Jurkat, Clone E6-1 (cell line): ENCODE results near the gene KCTD20.

Source experiments
- DNase-seq: peaks from one replicate; pipeline ENCODE4 v3.0.0-alpha.2; 2011; ENCODE audit warnings: low read depth, low spot score
- H3K4me3 ChIP-seq: 2 replicates; pipeline ENCODE4 v1.5.1; 2011; ENCODE audit warnings: mild to moderate bottlenecking, low read length, control low read depth, moderate library complexity

The KCTD20 gene

DNA sequence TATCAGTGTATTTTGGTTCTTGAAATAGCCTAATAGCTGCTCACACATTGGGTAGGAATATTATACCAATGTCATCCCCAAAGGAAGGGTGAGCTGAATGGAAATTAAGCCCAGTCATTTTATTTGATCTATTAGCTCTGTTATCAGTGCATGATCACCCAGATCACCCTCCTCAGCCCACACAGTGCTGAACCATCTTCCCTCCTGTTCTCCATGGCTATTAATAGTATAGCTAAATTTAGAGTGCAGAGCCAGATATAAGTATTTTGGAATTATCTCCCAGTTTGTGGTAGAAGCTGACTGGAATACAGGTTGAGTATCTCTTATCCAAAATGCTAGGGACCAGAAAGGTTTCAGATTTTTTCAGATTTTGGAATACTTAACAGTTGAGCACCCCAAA is 45.4 kb downstream of the KCTD20 start:
- DNase-seq: no peak
- no peak overlapping the region for H3K4me3 ChIP-seq

GRCh38 chr6:36489426-36489825 is 46.6 kb downstream of the KCTD20 start:
- no peak for DNase-seq
- no peak overlapping the region for H3K4me3 ChIP-seq

GRCh38 chr6:36491378-36491965 is 48.7 kb downstream of the KCTD20 start:
- no peak for DNase-seq
- no peak overlapping the region for H3K4me3 ChIP-seq

- no peak for DNase-seq
These were observed 49.3 kb downstream of the KCTD20 start for GRCh38 chr6:36492092-36492491.

GRCh38 chr6:36492621-36493020 is 49.8 kb downstream of the KCTD20 start:
- H3K4me3 ChIP-seq: no peak overlapping the region
- no peak for DNase-seq

More at GRCh38 chr6:36492092-36492491, 49.3 kb downstream of the KCTD20 start:
- no peak overlapping the region for H3K4me3 ChIP-seq

DNA sequence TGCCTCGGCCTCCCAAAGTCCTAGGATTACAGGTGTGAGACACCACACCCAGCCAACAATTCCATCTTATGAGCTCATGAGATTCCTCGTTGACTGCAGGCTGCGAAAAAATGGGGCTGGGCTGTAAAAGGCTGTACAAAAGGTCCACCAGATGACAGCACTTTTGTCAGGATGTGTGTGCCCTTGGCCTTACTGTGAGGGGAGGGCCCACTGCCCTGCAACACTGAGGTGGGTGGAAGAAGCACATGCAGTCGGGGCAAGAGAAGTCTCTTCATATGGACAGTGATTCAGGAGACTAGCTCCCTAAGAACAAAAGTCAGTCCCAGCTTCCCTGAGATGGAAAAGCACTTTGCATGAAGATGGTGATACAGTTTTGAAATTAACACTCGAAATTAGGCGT is 50.5 kb downstream of the KCTD20 start:
- no peak overlapping the region for H3K4me3 ChIP-seq
- DNase-seq: no peak

DNA sequence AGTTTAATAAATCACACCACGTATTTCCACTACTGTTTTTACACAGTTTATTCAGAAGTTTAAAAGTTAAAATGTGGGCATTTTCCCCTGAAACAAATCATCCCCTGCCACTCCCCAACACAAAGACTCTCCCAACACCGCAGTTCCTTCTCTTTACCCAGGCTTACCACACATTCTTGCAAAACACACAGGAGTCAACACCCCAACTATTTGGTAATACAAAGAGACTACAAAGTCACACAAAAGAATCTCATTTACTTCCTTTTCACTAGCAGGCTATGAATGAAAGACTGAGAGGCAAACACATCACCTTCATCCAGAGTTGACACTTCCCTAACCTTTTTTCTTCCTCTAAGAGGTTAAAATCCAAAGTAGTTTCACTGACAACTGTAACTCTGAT is 51.1 kb downstream of the KCTD20 start:
- DNase-seq: peak; percentile 14
- H3K4me3 ChIP-seq: no peak overlapping the region

DNA sequence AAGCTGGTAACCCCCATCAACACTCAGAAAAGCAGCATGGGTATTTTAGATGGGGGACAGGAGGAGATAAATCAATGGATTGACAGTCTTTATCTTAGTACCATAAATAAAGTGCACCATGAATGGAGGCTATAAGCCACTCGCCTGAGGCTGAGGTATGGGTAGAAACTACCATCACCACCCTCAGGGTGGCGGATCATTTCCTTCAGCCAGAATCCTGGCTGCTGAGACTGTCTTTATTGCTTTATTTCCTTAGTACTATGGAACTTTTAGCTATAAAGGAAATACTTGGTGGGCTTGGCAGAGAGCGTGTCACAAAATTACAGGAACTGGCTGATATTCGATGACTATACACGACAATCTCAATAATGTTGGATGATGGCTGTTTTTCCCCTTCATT is 52.3 kb downstream of the KCTD20 start:
- H3K4me3 ChIP-seq: no peak overlapping the region
- DNase-seq: no peak

DNA sequence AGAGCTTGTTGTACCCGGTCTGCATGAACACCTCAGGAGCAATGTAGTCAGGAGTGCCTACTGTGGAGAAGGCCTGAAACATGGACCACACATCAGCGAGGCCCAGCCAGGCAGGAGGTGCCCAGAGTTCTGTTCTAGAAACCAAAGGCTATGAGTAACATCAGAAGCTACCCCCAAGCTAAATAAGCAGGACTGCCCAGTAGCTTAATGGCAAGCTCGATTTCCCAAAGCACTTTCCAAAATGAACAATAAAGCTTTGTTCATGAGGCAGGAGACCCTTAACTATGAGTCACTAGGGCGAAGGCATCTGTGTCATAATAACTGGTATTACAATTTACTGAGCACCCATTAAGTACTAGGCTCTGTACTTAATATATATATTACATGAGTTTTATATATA is 57.1 kb downstream of the KCTD20 start:
- no peak for DNase-seq
- H3K4me3 ChIP-seq: no peak overlapping the region

DNA sequence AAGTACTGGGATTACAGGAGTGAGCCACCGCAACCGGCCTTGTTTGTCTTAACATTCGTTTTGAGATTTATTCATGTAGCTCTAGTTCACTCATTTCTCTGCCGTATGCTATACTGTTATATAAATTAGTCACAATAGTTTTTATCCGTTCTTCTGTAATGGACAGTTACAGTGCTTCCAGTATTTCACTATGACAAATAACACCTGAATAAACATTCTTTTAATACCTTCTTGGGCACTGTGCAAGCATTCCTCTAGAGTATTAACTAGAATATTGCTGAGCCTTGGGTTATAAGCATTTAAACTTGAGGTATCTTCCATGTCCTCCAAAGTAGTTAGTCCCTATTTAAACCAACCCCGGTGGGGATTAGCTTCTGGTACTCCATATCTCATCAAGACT is 58.9 kb downstream of the KCTD20 start:
- no peak for DNase-seq
- no peak overlapping the region for H3K4me3 ChIP-seq

DNA sequence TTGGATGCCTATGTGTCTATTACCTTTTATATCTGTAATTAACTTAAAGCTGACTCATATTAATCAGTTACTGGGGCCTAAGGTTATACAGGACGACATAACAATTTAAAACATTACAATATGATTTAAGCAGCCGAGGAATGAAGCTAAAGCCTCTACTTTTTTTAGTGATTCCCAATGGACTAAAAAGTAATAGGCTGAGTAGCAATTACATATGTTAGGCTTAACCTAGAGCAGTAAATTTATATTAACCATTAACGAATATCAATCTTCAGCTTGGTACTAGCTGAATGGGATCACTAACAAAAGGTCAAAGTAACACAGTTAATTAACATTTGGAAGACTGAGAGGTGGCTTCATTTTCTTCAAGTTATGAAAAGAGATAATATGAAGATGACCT is 61.4 kb downstream of the KCTD20 start:
- no peak overlapping the region for H3K4me3 ChIP-seq
- DNase-seq: no peak

DNA sequence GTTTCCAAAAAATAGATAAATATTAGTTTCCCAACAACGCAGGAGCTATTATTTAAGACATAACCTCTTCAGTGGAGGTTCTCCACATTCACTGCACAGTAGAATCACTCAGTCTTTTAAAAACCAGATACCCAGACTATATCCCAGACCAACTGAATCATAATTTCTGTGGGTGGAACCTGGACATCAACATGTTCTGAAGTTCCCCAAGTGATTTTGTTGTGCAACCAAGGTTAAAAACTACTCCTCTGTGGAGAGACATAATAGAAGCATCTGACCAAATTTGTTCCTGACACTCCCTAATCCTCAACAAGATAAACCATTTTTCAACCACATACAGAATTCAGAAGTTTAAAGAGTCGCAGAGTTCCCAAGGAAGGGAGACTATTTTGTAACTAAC is 62.2 kb downstream of the KCTD20 start:
- H3K4me3 ChIP-seq: no peak overlapping the region
- no peak for DNase-seq

DNA sequence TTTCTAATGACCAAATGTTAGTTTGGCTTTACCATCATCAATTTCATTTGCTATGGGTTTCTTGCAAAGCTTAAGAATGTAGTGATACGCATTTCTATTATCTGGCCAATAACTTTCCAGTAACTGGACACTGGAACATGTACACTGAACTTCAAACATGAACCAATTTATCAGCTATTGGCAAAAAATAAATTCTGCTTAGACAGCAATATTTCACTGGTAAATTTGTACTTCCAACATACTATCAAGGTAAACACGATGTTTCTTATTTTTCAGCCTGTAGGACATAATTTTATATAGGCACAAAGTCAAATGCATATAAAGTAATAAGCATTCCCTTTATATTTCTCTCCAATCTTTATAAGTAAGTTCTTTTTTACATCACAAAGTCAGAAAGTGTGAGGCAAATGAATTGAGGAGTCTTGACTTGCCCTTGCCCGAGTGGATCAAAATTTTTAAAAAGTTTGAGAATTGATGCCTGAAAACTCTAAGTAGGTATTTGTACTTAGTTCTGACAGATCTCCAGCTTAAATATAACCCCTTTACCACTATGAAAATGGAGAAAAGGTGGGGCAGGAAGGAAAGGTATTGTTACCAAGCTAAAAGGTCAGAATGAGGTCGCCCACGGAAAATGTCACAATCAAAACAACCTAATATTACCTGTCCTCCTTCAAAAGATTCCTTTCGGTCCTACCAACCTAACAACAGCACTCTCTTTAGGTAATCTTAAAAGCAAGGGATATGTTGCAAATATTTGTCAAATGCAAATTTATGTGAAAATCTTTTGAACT is 63.1 kb downstream of the KCTD20 start:
- H3K4me3 ChIP-seq: no peak overlapping the region

DNA sequence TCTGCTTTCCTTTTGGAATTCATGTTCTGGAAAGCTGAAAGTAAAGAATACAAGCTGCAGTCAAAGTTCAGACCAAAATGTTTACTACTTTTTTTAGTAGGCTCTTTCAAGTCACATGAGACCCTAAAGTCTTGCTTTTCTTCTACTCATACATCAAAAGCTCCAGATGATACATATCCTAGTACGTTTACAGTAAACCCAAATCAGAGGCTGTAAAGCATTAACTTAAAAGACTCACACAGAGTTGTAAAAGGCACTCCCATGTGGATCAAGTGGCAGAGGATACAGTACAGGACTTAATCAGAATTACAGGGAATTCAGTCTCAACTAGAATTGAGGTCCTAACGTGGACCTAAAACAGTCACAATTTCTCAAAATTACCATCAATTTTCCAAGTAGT is 63.8 kb downstream of the KCTD20 start:
- H3K4me3 ChIP-seq: no peak overlapping the region
- DNase-seq: no peak

More for the DNA sequence above, 63.1 kb downstream of the KCTD20 start:
- no peak for DNase-seq

GRCh38 chr6:36508532-36508931 is 65.7 kb downstream of the KCTD20 start:
- H3K4me3 ChIP-seq: no peak overlapping the region
- DNase-seq: no peak

GRCh38 chr6:36510365-36510764 is 67.6 kb downstream of the KCTD20 start:
- no peak overlapping the region for H3K4me3 ChIP-seq
- no peak for DNase-seq

- H3K4me3 ChIP-seq: no peak overlapping the region
- no peak for DNase-seq
These were observed 72.0 kb downstream of the KCTD20 start for GRCh38 chr6:36514554-36515456.

GRCh38 chr6:36515844-36516243 is 73.0 kb downstream of the KCTD20 start:
- DNase-seq: no peak
- no peak overlapping the region for H3K4me3 ChIP-seq

DNA sequence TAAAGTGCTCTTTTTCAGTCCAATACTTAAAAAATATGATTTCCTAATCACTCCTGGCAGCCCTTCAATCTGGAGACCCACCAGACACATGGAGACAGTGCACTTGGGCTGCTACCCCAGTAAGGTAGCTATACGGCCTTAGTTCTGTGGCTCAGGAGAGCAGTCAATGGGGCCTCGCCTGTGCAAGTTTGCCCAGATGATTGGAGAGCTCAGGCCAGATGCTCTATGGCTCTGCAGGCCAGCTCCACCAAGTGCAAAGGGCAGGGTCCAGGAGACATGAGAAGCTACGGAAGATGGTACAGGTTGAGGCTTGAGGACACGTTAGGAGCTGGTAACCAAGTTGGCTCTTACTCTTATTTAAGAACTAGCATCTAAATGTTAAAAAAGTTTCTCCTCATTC is 73.8 kb downstream of the KCTD20 start:
- no peak for DNase-seq
- H3K4me3 ChIP-seq: no peak overlapping the region

DNA sequence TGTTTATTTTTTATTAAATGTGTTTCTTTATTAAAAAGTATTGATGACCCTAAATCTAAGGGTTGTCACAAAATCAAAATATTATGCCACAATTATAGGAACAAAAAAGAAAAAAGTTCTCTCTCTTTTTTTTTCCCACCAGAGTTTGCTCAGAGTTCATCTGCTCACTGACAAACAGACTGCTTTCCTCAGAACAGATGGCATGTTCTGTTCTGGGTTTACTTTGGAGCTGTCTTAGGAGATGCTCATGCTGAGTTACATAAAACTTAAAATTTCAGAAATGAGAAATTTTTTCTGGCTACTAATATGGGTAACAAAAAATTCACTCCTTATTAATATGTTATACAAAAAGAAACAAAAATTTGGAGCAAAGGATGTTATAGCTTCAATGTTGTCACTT is 74.2 kb downstream of the KCTD20 start:
- no peak for DNase-seq
- no peak overlapping the region for H3K4me3 ChIP-seq
